GM12801 (cell line): Measurements from ENCODE around the gene PLEK2.

Experiments
- CTCF ChIP-seq: IDR thresholded peaks from one replicate; pipeline ENCODE4 v1.5.1; 2011; ENCODE audit warnings: control low read depth; ENCODE audit not compliant: insufficient read length; ENCODE audit errors: extremely low read depth

Gene PLEK2

DNA sequence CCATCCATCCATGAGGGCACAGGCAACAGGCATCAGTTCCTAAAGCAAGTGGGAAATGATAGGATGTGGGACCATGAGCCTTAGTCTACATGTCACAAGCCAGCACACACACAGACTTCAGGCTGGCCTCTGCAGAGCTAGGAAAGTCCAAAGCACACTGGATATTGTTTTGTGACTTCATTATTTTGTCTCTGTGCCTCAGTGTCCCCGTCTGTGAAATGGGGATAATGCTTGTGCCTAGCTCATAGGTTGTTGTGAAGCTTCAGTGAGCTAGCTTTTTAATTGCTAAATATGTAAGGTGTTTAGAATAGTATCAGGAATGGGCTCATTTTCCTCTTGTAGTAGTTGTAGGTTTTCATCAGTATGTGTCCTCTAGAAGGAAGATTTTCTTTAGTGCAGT, 27.0 kb upstream of the PLEK2 start:
- no peak for TF ChIP-seq CTCF

DNA sequence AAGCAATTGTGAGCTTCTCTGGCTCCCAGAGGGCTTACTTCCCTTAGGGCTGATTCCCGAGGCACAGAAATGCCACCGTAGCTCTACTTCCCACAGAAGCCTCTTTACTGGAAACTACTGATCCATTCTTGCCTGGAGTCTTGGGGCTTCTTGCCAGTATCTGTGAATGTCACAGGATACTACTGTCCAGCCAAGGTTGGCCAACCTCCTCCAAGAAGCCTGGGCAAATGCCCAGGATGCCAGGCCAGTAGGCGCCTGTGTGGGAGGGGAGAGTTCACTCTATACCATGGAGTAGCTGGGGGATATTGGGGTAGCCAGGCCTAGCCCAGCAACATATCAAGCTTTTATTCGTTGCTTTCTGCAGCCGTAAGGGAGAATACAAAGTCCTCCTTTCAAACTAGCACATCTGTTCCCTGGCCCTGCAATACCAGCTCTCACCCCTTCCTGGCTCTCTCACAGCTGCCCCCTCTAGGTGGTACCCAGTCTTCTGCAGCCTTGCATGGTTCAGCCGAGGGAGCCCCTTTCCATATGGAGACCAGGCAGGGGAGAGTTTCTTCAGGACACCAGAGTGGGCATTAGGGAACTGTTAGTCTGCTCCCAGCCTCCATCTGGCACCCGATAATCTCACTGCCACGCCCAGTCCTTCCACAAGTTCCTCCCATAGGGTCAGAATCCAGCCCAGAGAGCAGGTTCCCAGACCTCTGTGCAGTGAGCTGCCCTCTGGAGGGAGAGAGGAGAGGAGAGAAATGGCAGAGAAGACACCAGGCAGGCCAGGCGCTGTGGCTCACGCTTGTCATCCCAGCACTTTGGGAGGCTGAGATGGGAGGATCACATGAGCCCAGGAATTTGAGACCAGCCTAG, 24.3 kb upstream of the PLEK2 start:
- no peak for TF ChIP-seq CTCF

- no peak for TF ChIP-seq CTCF
Measured at GRCh38 chr14:67435603-67436002, 23.6 kb upstream of the PLEK2 start.

DNA sequence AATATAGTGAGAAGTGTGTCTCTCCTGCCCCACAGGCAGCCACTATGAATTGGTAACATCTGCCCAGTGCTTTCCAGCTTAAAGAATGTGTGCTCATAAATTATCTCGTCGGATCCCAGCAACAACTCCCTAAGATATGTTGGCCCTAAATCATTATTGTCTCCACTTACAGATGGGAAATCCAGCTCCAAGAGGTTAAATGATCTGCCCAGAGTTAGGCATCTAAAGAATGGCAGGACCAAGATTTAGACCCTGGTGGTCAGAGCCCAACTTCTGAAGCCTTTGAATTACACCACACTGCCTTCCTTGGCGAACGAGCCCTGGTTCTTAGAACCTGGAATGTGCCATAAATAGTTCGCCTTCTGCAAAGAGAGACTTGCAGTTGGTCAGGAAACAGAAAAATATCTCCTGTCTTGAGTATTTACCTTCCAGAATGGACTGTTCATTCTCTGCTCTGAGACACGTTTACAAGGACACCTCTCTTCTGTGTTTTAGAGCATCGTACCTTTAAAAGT, 20.1 kb upstream of the PLEK2 start:
- TF ChIP-seq CTCF: no peak

GRCh38 chr14:67429510-67430205, 17.7 kb upstream of the PLEK2 start:
- no peak for TF ChIP-seq CTCF

DNA sequence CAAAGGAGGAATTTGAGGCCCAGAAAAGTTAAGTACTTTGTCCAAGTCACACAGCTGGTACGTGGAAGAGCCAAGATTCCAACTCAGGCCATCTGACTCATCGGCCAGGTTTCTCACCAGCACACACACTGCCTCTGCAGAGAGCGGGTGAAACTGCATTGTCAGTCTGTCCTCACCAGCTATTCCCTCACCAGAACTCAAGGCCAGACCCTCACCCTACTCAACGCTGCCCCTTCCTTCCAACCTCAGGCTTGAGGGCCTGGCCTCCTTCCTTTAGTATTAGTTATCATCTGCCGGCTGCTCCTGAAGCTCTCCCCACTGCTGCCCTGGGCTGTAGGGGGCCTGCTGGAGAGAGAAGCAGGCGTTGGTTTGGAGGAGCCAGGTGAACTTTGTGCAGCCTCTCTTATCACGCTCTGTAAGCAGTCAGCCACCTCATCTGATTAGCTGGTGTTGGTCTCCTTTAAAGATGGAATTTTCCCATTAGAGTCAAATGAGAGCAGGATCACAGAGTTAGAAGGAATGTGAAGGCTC, 16.6 kb upstream of the PLEK2 start:
- TF ChIP-seq CTCF: no peak

DNA sequence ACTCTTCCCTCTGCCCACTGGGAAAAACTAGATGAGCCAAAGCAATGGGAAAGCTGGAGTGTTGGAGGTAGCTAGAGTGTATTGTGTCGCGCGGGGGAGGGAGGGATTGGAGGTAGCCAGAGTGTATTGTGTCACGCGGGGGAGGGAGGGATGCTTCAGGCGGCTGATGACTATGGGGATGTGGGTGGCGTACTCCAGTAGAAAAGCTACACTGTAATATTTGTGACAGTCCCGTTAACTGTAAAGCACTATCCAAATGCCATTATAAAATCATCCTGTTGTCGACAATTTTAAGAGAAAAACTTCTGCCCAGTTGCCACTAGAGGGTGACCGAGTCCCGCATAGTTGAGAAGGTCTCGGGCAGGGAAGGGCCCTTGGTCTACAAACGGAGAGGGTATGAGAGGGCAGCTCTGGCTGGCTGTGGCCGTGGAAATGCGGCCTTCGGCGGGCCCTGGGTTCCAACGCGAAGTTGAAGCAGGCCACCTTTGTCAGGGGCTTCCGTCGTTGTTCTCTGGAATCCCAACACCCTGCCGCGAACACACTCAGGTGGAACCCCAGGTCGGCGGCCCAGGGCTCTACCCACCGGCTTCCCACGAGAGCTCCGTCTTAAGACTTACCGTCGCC, 15.1 kb upstream of the PLEK2 start:
- no peak for TF ChIP-seq CTCF
